ENCODE measurements around the gene CCDC69. TPM values are rescaled to one million over a fixed set of nuclear protein-coding genes. Genes with fewer than 3 reads are reported as not detected.
A peak's percentile ranks its signal among the peaks of the same experiment; 100 is the strongest.

The CCDC69 gene
- total RNA-seq, 2 donors from 2014 or later: 70.6 to 72.4 TPM

DNA sequence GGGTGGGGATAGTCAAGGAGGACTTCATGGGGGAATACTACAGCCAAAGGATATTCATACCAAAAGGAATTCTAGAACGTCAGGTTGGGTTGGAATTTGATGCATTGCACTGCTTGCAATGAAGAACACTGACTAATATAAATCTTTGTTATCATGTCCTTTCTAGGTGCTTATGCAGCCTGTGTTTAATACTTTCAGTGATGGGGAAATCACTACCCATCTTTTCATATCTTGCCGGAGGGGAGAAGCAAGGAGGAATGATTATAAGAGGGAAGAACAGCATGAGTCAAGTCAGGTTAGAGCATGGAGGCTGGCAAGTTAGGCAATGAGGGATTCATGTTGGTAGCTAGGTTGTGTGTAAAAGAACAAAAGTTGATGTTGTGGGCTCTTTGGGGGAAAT, 5.1 kb upstream of the CCDC69 start:
- intact Hi-C loops (cut with DNase I): loop anchor here in 1 of 2 donors (10.0 kb wide), 1 partner anchor 54 kb away; no protein-coding TSS in a partner anchor
- no peak for DNase-seq (ENCODE audit: low spot score)

DNA sequence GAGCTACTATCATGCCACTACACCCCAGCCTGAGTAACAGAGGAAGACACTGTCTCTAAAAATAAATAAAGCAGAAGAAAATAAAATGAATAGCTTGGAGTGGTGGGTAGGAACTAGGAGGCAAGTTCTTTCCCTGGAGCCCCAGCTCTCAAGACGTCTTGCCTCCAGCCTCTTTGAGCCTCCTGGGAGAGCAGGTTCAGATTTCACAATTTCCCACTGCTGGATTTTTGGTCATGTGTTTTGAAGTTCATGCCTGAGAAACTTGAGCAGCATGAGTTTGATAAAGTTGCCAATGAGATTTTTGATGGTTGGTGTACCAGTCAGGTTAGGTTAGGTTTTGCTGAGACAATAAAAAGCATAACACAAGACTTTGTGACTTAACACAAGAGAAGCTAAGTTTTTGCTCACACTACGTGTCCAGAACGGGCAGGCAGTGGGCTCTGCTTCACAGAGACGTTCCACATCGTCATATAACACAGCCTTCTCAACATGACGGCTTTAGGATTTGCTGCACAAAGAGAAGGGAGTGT, 4.1 kb upstream of the CCDC69 start:
- DNase-seq (ENCODE audit: low spot score): no peak
- intact Hi-C loops (cut with DNase I): loop anchor here in 1 of 2 donors (10.0 kb wide), 1 partner anchor 53 kb away; no protein-coding TSS in a partner anchor

DNA sequence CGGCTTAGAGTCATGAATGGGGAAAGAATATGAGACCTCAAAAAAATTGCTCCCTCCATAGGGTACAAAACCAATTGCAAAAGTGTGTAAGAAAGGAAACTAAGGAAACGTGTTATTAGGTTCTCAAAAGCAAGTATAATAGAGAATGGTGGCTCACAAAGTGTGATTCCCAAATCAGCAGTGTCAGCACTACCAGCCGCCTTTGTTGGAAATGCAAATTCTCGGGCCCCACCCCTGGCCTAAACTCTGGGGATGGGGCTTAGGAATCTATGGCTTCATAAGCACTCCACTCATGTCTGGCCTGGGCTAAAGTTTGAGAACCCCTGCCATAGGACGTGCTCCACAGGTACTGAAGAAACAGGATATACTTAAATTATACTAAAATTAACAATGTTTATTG, 1.6 kb upstream of the CCDC69 start:
- DNase-seq (ENCODE audit: low spot score): peak; percentile 1
- intact Hi-C loops (cut with DNase I): loop anchor here in 1 of 2 donors (10.0 kb wide), 1 partner anchor 51 kb away; no protein-coding TSS in a partner anchor

DNA sequence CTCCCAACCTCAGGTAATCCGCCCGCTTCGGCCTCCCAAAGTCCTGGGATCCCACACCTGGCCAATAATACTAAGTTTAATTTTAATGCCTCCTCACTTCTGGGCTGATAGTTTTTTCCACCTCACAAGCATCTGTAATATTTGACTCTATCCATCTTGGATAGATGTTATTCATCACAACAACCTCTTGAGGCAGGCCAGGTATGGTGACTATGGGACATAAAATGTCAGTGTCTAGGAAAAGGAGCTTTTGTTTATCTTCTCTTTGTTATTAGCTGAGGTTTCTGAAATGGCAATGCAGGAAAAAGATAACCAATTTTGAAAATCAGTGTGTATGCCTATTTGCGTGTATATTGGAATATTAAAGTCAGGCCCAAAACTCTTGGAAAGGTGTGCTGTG, 1.2 kb upstream of the CCDC69 start:
- peak; percentile 30 for DNase-seq (ENCODE audit: low spot score)
- intact Hi-C loops (cut with DNase I): loop anchor here in 1 of 2 donors (10.0 kb wide), 1 partner anchor 50 kb away; no protein-coding TSS in a partner anchor

DNA sequence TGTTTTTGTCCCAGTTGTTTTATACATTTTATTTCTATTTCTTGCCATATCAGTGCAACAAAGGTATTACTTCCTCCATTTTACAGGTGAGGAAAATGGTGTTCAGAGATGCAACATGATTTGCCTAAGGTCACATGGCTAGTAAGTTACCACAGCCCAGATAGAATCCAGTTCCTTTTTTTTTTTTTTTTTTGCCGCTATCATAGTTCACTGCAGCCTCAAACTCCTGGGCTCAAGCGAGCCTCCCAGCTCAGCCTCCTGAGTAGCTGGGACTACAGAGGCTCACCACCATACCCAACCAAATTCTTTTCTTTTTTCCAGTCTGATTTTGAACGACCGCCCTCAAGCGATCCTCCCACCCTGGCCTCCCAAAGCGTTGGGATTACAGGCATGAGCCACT, 480 bp upstream of the CCDC69 start:
- DNase-seq (ENCODE audit: low spot score): peak; percentile 44
- intact Hi-C loops (cut with DNase I): loop anchor here in 1 of 2 donors (10.0 kb wide), 1 partner anchor 50 kb away; no protein-coding TSS in a partner anchor

DNA sequence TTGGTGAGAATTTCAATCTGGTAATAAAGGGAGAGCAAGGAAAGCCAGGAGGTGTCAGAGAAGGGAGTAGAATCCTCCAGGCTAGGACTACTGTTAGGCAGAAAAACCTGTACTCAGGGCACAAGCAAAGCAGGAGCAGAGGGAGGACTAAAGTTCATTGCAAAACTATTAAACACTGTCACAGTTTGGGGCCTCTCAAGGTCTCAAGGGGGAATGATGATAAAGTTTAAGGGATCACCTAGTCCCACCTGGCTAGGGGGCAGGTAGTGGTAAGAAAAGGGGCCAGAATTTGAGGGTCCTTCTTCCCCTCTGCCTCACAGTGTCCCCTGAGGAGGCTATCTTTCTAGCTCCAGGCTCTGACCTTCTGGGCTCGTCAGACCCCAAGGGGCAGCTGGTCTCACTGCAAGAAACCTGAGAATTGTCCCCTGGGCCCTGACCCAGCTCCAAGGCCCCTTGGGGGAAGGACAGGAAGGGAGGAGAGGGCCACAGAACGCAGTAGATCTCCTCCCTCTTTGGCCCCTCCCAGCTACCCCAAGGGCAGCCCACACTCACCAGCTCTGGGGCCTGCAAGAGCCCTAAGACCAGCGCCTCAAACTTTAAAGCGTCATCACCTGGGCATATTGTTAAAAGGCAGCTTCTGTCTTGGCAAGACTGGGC, 974 bp downstream of the CCDC69 start:
- intact Hi-C loops (cut with DNase I): loop anchor here in 1 of 2 donors (10.0 kb wide), 1 partner anchor 48 kb away; no protein-coding TSS in a partner anchor

DNA sequence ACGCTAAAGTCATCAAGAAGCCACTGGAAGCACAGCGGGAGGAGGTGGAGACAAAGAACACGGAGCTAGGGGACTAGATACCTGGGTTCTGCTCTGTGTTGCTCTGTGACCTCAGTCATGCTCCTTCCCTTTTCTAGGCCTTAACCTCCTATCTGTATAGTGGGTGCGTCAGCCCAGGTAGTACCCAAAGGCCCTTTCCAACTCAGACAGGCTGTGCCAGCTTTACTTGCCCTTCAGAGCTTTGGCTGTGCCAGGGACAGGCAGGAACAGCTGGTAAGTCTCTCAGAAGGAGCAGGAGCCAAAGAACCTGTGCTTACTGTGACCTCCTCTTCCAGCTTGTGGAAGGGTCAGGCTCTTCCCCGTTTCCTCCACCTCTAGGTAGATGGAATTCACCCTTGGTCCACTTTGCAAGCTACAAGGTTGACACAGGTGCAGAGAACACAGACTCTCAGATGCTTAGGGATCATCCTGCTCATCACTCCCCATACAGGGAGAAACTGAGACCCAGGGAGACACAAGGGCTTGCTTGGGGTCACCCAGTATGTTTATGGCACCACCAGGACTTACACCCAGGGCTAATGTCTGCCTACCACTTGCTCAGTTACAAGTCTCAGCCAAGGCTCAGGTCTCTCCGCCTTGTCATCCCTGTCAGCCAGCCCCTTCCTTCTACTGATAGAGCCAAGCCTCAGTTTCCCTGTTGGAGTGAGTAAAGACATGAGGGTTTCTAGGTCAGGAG, 1.7 kb downstream of the CCDC69 start:
- DNase-seq (ENCODE audit: low spot score): peak; percentile 54
- intact Hi-C loops (cut with DNase I): loop anchor here in 1 of 2 donors (10.0 kb wide), 1 partner anchor 47 kb away; no protein-coding TSS in a partner anchor

More for the DNA sequence above, 974 bp downstream of the CCDC69 start:
- peak; percentile 83 for DNase-seq (ENCODE audit: low spot score)

DNA sequence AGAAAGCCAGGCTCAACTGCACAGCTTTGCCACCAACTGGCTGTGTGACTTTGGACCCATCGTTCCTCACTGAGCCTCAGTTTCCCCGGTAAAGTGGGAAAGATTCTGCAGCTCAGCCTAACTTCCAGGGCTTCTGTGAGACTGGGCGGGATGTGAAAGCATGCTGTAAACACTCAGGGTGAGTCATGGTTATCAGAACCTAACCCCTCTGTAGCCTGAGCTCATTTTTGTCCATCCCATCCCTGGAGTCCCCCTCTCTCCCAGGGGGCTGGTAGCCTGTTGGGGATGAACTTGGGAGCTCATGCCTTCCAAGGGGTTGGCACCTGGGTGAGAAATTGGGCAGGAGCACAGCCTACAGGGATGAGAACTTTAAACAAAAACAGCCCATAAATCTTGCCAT, 2.3 kb downstream of the CCDC69 start:
- intact Hi-C loops (cut with DNase I): loop anchor here in 1 of 2 donors (10.0 kb wide), 1 partner anchor 47 kb away; no protein-coding TSS in a partner anchor

DNA sequence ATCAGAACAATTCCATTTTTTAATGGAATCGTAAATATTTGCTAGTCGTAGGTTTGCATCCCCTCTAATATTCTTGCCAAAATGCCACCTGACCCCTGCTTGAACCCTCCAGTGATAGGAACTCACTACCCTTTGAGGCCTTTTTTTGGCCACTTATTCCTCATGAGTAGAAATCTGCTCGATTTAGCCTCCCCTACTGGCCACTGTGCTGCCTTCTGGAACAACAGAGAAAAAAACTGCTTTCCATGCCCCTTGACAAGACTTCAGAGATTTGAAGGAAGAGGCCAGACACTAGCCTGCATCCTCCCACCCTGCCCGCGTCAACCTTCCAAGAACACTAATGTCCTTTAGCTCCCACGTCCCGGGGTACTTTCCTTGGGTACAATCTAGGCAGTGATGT, 4.1 kb downstream of the CCDC69 start:
- DNase-seq (ENCODE audit: low spot score): peak; percentile 45
- intact Hi-C loops (cut with DNase I): loop anchor here in 1 of 2 donors (10.0 kb wide), 1 partner anchor 45 kb away; no protein-coding TSS in a partner anchor

More for the DNA sequence above, 2.3 kb downstream of the CCDC69 start:
- DNase-seq (ENCODE audit: low spot score): peak; percentile 24

DNA sequence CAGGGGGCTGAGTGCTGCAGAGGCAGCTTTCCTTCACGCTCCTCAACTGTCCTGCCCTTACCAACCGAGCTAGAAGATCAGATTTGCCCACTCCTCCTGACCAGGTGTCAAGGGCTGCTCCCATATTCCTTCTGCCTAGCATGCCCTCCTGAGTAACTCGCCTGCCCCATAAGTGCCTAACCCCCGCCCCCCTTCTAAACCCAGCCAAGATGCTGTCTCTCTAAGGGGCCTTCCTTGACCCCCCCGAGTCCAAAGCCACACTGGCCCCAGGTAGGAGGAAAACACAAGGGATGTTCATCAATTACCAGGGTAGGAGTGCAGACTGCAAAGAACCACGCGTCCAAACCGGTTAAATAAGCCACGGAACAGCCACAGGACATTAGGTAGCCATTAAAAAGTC, 4.8 kb downstream of the CCDC69 start:
- peak; percentile 51 for DNase-seq (ENCODE audit: low spot score)
- intact Hi-C loops (cut with DNase I): no loop called here

DNA sequence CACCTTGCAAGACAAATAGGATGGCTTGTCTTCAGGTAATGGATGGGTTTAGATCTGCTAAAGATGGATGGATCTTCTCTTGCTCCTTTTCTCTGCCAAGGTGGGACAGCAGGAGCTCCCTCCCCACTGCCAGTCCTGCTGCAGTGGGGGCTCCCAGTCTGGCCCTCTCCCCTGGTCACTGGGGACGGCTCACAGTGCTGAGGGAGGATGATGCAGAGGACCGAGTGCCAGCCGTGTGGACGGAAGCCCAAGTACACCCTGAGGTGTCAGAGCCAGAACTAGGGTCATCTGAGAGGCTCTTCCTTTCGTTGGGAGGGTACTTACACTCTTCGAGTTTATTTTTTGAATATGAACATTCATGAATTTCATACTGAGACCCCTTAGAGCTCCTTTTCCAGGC, 5.7 kb downstream of the CCDC69 start:
- DNase-seq (ENCODE audit: low spot score): peak; percentile 53
- intact Hi-C loops (cut with DNase I): no loop called here

DNA sequence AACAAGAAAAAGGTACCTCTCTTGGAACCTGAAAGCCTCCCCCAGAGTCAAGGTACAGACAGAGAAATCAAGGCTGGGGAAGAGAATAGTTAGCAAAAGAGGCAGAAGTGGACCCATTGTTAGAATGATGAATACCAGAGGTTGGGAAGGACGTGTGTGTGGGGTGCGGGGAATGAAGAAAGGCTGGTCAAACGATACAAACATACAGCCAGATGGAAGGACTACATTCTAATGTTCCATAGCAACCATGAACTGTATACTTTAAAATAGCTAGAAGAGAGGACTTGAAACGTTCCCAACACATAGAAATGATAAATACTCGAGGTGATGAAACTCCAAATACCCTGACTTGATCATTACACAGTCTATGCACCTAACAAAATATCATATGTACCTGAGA, 7.1 kb downstream of the CCDC69 start:
- intact Hi-C loops (cut with DNase I): no loop called here
- peak; percentile 5 for DNase-seq (ENCODE audit: low spot score)

DNA sequence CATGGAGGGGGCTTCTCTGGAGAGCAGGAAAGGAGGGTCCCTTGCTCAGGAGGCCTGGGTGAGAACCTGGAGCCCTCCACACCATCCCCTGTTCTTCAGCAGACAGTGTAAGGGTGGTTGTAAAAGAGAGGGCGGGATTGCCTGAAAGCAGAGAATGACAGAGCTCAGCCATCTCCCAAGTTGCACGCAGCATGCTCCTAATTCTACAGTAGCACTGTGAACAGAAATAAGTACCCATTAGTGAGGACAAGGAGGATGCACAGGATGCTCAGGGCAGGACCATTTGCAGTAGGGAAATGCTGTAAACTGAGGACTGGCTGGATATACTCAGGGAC, 8.4 kb downstream of the CCDC69 start:
- intact Hi-C loops (cut with DNase I): no loop called here

DNA sequence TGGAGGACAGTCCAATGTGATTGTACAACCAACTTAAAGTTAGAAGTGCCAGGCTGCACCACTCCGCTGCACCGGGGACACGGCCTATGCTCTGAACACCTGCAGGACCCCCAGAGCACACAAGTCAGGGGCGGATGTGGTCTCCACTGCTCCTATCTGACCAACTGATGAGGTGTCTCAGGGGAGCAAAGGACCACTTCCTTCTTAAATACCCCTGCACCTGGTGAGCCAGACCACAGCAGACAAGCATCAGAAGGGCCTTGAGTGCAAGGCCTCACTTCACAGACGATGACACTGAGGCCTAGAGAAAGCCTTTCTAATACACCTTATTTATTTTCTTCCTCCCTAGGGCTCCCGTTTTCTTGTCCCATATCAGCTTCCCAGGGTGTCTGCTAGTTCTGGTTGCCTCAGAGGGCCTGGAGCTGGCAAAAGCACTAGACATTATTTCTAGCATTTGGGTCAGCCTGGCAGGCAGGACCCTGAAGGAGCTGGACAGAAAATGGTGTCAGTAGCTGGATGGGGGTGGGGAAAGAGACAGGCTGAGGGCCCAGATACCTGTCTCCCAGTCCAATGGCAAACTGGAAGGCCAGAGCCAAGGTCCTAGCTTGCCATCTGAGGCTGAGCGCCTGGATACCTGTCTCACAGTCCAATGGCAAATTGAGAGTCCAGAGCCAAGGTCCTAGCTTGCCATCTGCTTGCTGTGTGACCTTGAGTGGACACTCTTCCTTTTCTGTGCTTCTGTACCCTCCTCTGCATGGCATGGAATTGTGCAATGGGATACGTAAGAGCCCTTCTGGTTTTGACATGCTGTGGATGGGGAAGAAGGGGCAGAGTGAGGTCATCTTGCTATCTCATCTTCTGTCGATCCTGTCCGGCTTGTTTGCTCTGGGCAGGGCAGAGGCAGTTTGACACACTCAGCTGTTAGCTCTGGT, 9.0 kb downstream of the CCDC69 start:
- DNase-seq (ENCODE audit: low spot score): peak; percentile 77
- intact Hi-C loops (cut with DNase I): no loop called here

More for the DNA sequence above, 8.4 kb downstream of the CCDC69 start:
- no peak for DNase-seq (ENCODE audit: low spot score)

DNA sequence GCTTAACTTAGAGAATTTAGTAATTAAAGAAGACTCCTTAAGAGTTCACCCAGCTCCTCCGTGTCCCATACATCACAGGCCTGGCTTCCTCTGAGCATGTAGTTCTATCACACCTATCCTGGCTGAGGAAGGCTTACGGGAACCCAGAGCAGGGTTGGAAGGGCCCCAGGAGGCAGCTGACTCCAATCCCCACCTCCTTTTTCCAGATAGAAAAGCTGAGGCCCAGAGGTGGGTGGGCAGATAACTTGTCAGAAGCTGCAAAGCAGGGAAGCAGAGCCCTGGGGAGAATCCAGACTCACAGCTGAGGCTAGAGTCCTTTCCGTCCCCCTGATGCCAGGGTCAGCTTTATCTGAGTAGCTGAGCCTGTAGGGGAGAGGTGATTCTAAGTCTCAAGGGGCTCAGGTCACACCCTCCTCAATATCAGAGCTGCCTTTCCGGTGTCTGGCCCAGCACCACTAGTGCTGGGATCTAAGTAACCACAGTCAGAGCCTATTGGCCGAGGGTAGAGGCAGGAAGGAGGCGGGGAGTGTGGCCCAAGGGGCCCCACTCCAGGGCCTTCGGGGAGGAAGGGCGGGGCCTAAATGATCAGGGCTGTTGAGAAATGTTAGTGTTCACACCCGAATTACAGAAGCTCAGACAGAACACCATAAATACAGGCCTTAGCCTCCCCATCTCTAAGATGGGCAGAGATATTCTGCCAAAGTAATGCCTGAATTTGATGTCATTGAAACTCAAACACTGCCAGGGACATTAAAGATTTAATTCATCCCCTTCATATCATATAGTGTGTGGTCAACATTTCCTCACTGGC, 9.9 kb downstream of the CCDC69 start:
- DNase-seq (ENCODE audit: low spot score): peak; percentile 94
- intact Hi-C loops (cut with DNase I): no loop called here

DNA sequence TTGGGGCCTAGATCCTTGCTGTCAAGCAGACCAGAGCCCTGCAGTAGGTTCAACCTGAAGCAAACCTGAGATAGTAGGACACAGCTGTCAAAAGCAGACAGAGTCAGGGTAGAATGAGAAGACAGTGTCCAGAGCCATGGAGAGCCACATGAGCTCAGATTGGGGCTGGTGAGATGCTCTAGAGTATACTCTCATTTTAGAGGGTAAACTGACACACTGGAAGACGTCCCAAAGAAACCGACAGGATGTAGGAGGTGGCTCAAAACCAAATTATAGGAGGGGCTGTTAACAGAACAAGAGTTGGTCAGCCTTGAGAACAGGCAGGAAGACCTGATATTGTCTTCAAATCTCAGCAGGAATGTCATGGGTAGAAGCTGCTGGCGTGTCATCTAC, 11.5 kb downstream of the CCDC69 start:
- intact Hi-C loops (cut with DNase I): no loop called here
- DNase-seq (ENCODE audit: low spot score): no peak

DNA sequence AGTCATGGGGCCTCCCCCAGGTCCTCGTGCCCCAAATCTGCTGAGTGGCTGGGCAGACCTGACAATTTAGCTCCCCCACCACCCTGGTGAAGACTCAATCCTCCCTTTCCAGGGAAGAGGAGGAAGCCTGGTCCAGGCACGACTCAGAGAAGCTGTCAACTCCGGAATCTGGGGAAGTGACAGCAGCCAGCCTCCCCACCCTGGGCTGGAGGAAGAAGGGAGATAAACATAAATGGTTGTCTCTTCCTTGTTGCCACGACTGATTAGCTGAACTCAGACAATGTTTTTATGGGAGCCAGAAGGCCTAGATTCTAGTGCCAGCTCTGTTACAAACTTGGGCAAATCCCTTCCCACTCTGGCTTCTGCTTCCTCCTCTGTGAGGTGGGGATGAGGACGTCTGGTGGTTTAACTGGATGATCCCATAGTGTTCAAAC, 15.4 kb downstream of the CCDC69 start:
- intact Hi-C loops (cut with DNase I): no loop called here
- peak; percentile 78 for DNase-seq (ENCODE audit: low spot score)

DNA sequence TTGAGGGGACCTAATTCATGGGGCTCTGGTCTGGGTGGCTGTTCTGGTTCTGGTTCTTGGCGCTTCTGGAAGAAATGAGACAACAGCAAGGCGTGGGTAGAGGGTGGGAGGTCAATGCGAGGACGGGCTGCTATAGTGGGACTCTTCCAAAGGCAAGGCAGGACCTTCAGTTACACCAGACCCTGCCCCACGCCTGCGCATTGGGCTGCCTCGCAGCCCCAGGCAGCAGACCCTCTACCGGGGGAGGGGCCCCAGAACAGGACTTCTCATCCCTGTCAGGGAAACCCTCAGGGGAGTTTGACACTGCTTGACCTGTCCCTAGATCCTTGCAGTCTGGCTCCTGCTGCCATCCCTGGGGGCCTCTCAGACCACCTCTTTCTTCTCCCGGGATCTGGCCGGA, 18.5 kb downstream of the CCDC69 start:
- DNase-seq (ENCODE audit: low spot score): no peak
- intact Hi-C loops (cut with DNase I): no loop called here

Data from posterior vena cava (tissue), 2 donors.